Kidney glomerular epithelial cell (primary cell): Measurements from ENCODE around the gene ACHE.
"Not testable (repeated sequence)": the region's sequence is repeated elsewhere in the genome, so short reads cannot be mapped to it uniquely, and the experiment has no call there.

Experiments used
- DNase-seq: peaks from one replicate; lab custom pipeline; 2025; lab: John Stamatoyannopoulos, UW

Gene ACHE

DNA sequence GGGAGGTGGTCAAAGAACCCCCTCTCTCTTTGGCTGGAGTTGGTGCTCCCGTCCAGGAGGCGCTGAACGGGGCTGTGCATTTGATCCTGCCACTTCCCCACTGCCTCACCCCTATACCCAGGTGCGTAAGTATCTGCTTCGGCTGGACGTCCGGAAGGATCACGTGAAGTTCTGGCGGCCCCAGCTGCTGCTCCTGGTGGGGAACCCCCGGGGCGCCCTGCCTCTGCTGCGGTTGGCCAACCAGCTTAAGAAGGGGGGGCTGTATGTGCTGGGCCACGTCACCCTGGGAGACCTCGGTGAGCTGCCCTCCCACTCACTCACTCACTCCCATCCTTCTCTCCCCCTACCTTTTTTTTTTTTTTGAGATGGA lies 34.1 kb downstream of the ACHE start:
- no peak for DNase-seq

- DNase-seq = no peak
Observed at GRCh38 chr7:100860702-100861615, 34.7 kb downstream of the ACHE start.

DNA sequence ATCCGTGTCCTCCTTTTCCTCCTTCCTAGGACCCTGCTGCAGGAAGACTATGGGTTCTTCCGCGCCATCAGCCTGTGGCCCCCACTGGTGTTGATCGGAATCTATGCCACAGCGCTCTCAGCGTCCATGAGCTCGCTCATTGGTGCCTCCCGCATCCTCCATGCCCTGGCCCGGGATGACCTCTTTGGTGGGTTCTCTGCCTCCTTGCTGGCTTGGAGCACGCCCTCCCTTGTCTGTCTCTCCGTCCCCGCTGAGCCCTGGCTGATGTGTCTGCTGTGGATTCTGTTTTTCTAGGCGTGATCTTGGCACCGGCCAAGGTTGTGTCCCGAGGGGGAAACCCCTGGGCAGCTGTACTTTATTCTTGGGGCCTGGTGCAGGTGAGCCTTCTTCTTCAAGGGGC lies 35.8 kb downstream of the ACHE start:
- no peak for DNase-seq

GRCh38 chr7:100856871-100857282 lies 38.8 kb downstream of the ACHE start:
- DNase-seq = no peak

DNA sequence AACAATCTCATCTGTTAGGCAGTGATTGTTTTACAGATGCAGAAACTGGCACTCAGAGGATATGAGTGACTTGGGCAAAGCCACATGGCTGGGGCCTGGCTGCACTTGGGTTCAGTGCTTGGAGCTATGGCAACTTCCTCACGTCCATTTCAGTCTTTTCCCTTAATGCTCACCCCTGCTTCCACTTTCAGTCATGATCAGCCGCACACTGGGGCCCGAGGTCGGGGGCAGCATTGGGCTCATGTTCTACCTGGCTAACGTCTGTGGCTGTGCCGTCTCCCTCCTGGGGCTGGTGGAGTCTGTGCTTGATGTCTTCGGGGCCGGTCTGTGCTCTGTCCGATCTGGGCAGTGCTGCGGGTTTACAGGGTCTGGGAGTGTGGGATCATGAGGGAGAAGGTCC lies 40.2 kb downstream of the ACHE start:
- no peak for DNase-seq

- not testable (repeated sequence) for DNase-seq
Observed at GRCh38 chr7:100854899-100855298, 40.8 kb downstream of the ACHE start.

DNA sequence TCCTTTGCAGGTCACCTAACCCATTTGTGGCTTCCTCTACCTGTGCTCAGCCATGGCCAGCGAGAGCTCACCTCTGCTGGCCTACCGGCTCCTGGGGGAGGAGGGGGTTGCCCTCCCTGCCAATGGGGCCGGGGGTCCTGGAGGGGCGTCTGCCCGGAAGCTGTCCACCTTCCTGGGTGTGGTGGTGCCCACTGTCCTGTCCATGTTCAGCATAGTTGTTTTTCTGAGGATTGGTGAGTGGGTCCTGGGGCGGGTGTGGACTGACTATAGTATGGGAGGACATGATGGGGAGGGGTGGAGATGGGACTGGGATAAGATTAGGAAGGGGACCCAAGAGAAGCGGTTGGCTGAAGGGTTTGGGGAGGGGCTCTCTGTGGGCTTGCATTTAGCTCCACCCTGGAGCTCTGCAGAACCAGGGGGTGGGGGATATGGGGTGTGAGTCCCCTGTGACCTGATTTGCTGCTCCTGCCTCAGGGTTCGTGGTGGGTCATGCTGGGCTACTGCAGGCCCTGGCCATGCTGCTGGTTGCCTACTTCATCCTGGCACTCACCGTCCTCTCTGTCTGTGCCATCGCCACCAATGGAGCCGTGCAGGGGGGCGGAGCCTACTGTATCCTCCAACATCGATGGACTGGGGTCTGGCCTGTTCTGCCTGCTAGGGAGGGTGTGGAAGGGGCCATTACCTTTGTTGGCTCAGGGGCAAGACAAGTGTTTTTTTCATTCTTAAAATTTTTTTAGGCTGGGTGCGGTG lies 41.4 kb downstream of the ACHE start:
- DNase-seq = no peak

DNA sequence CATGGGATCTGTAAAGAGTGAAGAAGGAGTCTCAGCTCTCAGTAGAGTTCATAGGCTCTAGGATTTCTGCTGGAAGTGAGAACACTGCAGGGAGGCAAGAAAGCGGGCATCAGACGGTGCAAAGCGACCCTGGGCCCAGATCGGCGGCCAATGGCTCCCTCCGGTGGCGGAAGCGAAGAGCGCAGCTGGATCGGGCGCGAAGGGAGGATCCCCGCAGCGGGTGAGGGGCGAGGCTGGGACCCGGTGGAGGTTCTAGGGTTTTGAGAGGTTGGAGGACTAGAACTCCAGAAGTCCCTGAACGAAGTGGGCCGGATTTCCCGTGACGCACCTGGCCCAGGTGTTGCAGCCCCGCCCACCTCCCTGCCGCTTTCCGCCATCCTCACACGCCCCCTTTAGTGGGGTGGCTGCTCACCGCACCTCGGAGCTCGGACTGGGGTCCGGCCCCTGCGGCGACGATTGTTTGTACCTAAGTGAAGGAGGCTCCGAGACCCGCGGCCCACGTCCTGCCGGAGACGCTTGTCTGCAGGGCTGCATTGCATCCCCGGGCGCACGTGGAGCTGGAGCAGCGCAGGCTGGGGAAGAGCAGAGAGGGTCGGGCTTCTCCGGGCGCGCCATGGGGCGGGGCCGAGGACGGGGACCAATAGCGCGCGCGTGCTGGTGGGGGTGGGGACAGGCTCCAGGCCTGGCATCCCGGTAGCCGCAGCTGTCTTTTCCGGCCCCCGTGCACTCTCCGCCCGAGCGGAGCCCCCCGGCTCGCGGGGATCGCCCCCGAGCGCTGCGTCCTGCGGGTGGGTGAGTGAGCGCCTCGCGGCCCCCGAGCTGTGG lies 43.4 kb downstream of the ACHE start, which contains the start of gene SLC12A9:
SLC12A9 (plus strand) TSS at position 666 of the 825 bp plus-strand sequence. CDS start 1,485 bp downstream, outside the sequence.
- peak; percentile 85 for DNase-seq

GRCh38 chr7:100847360-100847759 lies 48.3 kb downstream of the ACHE start:
- DNase-seq = no peak

DNA sequence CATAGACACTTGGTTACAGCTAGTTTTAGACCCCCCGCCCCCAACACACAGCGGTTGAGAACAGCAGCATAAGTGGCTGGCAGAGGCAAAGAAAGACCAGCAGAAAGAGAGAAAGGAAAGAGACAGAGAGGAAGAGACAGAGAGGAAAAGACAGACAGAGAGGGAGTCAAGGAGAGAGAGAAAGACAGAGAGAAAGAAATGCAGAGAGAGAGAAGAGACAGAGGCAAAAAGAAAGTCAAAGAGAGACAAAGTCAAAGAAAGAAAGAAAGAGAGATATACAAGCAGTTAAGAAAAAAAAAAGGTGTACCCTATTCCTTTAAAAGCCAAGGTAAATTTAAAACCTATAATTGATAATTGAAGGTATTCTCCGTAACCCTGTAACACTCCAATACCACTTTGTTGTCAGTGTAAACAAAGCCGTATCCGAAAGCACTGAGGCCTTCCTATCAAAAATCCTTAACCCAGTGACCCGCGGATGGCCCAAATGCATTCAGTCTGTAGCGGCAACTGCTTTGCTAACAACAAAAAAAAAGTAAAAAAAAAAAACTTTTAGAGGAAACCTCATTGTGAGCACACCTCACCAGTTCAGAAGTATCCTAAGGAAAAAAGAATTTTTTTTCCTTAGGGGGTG lies 55.1 kb downstream of the ACHE start:
- DNase-seq = no peak
